ES-I3 (cell line): Measurements from ENCODE around the gene SIK3.

ENCODE experiments used
- H3K36me3 ChIP-seq: 2 replicates; pipeline ENCODE4 v1.6.1; 2013; ENCODE audit warnings: mild to moderate bottlenecking, low read length, control low read depth, moderate library complexity; ENCODE audit not compliant: insufficient read depth
- H3K4me1 ChIP-seq: 2 replicates; pipeline ENCODE4 v1.6.1; 2013; ENCODE audit warnings: mild to moderate bottlenecking, control low read depth, low read length; ENCODE audit not compliant: insufficient read depth
- H3K9ac ChIP-seq: 2 replicates; pipeline ENCODE4 v1.6.1; 2013; ENCODE audit warnings: low read depth, mild to moderate bottlenecking, low read length, moderate library complexity
- H3K9me3 ChIP-seq: 2 replicates; pipeline ENCODE4 v1.6.1; 2013; ENCODE audit warnings: mild to moderate bottlenecking, low read length, moderate library complexity; ENCODE audit not compliant: control insufficient read depth, insufficient read depth

Gene SIK3

GRCh38 chr11:116825854-116826750 is 272.1 kb downstream of the SIK3 start:
- H3K9ac ChIP-seq, result no peak overlapping the region
- no peaks in the 10 kb centered on the region for H3K9me3 ChIP-seq
- peaks cover 6% of the 10 kb centered on the region; the same call in 1 of the 2 replicates for H3K4me1 ChIP-seq
- H3K36me3 ChIP-seq, result no peaks in the 10 kb centered on the region

DNA sequence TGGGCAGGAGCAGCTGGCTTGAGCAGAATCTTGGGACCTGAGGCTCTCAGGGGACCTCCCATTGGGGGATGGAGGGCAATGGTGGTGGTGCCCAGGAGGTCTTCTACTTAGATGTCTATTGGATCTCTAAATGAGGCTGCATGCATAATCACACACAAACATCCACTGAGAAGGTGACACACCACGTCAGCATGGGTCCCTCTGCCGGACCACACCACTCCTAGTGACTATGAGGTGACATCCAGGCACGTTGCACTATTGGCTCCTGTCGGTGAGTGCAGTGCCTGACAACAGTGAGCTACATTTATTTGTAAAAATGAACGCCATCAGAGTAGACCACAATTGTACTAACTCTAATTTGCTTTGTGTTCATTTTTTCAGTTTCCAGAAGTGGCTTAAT is 272.8 kb downstream of the SIK3 start:
- Histone ChIP-seq H3K9ac (no peak overlapping the region), H3K36me3 (no peaks in the 10 kb centered on the region), H3K4me1 (peaks cover 6% of the 10 kb centered on the region; the same call in 1 of the 2 replicates), H3K9me3 (no peaks in the 10 kb centered on the region)

DNA sequence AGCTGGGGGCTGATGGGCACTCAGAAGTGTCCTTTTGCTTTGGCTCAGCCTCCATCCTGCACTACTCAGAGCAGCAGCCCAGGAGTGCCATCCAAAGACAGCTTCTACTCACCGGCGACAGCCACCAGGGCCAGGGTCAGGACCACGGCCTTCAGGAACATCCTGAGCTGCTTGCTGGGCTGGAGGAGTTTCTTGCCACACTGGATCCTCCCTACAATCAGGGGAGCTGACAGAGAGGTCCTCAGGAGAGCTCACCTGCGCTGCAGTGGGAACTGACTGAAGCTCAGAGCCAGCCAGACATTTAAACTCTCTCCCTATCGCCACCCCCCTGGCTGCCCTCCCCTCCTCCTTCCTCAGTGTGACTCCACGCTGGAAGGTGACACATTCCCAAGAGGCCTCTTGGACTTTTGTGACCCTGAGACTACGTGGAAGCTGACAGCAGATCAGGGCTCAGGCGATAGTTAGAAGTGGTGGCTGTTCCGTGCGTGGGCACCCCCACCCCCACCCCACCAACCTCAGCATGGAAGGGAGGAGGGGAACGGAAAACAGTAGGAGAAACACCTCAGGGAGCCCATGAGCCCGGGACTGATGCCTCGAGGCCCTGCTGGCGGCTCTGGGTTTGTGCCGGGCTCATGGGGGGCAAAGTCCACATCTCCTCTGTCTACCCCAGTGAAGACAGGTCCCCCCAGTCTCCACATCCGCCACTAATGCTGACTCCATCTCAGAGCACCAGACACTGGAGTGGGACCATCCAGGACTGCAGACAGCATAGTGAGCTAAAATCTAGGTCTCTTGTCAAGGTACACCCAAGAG is 275.0 kb downstream of the SIK3 start, which contains the start of gene APOA4:
APOA4 (minus strand) TSS at position 274 of the 813 bp plus-strand sequence; CDS start at position 161, 113 bp downstream.
- Histone ChIP-seq H3K9ac (no peak within 1 kb of the TSS), H3K36me3 (no peaks in the 10 kb centered on the region), H3K4me1 (no peaks in the 10 kb centered on the region), H3K9me3 (no peaks in the 10 kb centered on the region)

DNA sequence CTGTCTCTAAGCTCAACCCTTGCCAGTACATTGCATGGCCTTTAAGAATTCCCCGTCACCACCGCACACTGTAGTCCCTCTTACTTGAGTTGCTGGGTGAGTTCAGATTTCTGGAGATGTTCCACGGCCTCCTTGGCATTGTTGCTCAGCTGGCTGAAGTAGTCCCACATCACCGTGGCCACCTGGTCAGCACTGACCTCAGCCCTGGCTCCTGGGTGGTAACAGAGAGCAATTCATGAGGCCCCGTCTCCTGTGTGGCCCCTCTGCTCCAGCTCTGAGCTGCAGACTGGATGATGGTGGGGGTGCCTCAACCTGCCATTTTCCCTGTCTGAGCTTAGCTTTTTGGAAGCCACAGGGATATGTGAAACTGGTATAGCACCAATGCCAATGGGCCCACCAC is 275.7 kb downstream of the SIK3 start:
- H3K9me3 ChIP-seq, result no peaks in the 10 kb centered on the region
- H3K4me1 ChIP-seq, result no peaks in the 10 kb centered on the region
- H3K9ac ChIP-seq, result no peak overlapping the region
- H3K36me3 ChIP-seq, result no peaks in the 10 kb centered on the region

DNA sequence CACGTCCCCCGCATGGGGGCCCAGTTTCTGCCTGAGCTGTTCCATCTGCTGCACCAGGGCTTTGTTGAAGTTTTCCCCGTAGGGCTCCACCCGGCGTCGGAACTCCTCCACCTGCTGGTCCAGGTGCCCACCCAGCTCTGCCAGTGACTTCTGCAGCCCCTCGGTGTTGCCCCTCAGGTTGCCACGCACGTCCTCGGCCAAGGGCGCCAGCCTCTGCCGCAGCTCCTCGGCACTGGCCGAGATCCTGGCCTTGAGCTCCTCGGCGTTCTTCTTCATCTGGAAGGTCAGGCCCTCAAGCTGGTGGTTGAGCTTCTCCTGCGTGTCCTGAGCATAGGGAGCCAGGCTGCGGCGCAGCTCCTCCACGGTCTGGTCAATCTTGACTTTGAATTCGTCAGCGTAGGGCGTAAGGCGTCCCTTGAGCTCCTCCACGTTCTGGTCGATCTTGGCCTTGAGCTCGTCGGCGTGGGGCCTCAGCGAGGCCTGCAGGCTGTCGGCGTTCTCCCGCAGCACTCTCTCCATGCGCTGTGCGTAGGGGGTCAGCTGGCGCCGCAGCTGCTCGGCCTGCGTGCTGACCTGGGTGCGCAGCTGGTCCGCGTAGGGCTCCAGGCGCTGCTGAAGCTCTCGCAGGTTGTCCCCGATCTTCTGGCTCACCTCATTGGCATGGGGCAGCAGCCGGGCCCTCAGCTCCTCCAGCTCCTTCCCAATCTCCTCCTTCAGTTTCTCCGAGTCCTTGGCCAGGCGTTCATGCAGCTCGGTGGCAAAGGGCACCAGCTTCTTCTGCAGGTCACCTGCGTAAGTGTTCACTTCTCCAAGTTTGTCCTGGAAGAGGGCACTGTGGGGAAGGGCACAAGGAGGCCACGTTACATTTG is 276.9 kb downstream of the SIK3 start:
- no peaks in the 10 kb centered on the region for H3K4me1 ChIP-seq
- no peaks in the 10 kb centered on the region for H3K36me3 ChIP-seq
- no peaks in the 10 kb centered on the region for H3K9me3 ChIP-seq
- no peak overlapping the region for H3K9ac ChIP-seq

- Histone ChIP-seq H3K4me1 (no peaks in the 10 kb centered on the region), H3K9ac (no peak overlapping the region), H3K36me3 (no peaks in the 10 kb centered on the region), H3K9me3 (no peaks in the 10 kb centered on the region)
Measured at GRCh38 chr11:116819049-116819448, 279.2 kb downstream of the SIK3 start.

DNA sequence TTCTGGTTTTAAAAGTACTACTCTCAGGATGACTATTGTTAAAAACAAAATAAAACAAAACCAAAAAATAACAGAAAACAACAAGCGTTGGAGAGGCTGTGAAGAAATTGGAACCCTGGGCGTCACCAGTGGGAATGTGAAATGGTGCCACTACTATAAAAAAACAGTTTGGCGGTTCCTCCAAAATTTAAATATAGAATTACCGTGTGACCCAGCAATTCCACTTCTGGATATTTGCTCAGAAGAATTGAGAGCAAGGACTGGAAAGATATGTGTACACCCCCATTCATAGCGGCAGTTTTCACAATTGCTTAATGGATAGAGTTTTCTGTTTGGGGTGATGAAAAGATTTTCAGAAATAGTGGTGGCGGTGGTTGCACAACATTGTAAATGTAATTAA is 283.7 kb downstream of the SIK3 start:
- H3K9me3 ChIP-seq, result no peaks in the 10 kb centered on the region
- no peak overlapping the region for H3K9ac ChIP-seq
- H3K36me3 ChIP-seq, result no peaks in the 10 kb centered on the region
- no peaks in the 10 kb centered on the region for H3K4me1 ChIP-seq

DNA sequence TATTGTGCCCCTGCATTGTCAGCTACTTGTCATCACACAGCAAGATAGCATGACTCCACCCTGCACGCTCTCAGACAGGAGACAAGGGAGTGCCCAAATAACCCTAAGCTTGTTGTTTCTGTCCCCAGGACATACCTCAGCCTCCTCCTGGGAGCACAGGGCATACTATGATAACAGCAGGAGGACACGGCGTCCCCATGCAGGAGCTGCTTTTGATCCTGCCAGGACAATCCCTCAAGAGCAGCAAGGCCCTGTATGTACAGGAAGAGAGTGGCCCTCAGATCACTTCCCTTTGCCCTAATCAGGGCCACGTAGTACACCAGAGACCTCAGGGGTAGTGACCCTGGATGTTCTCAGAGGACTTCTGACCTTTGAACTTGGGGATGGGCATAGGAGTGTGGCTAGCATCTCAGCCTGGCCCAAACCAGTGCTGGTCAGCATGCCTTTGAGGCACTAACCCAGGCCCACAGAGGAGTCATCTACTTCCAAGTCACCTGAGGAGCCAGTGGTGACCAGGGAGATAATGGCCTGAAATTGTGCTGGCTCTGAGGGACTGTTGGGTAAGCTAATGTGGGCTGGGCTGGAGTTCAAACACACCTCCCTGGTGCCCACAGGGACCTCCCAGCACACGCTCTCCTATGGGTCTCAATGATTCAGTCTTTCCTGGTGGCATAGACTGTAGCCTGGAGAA is 284.3 kb downstream of the SIK3 start:
- no peaks in the 10 kb centered on the region for H3K36me3 ChIP-seq
- no peaks in the 10 kb centered on the region for H3K9me3 ChIP-seq
- no peak overlapping the region for H3K9ac ChIP-seq
- no peaks in the 10 kb centered on the region for H3K4me1 ChIP-seq

DNA sequence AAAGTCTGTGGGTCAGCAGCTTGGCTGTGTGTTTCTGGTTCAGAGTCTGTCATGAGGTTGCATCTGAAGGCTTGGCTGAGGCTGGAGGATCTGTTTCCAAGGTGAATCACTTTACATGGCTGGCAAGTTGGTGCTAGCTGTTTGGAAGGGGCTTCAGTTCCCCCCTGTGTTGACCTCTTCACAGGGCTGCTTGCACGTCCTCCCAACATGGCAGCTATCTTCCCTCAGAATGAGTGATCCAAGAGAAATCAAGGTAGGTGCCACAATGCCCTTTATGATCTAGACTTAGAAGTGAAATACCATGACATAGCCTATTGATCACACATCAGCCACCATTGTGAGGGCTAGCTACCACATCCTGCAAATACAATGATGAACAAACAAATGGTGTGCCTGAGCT is 285.1 kb downstream of the SIK3 start:
- H3K9ac ChIP-seq, result no peak overlapping the region
- H3K4me1 ChIP-seq, result no peaks in the 10 kb centered on the region
- H3K36me3 ChIP-seq, result no peaks in the 10 kb centered on the region

GRCh38 chr11:116812109-116812508 is 286.1 kb downstream of the SIK3 start:
- H3K9me3 ChIP-seq, result no peaks in the 10 kb centered on the region
- no peaks in the 10 kb centered on the region for H3K36me3 ChIP-seq
- no peaks in the 10 kb centered on the region for H3K4me1 ChIP-seq
- no peak overlapping the region for H3K9ac ChIP-seq

More for the DNA sequence above, 285.1 kb downstream of the SIK3 start:
- H3K9me3 ChIP-seq, result no peaks in the 10 kb centered on the region

GRCh38 chr11:116811194-116811593 is 287.0 kb downstream of the SIK3 start:
- no peaks in the 10 kb centered on the region for H3K9me3 ChIP-seq

GRCh38 chr11:116808262-116809175 is 289.7 kb downstream of the SIK3 start:
- Histone ChIP-seq H3K36me3 (no peaks in the 10 kb centered on the region), H3K9ac (no peak overlapping the region), H3K4me1 (no peaks in the 10 kb centered on the region), H3K9me3 (no peaks in the 10 kb centered on the region)

More at GRCh38 chr11:116811194-116811593, 287.0 kb downstream of the SIK3 start:
- H3K36me3 ChIP-seq, result no peaks in the 10 kb centered on the region
- H3K4me1 ChIP-seq, result no peaks in the 10 kb centered on the region
- H3K9ac ChIP-seq, result no peak overlapping the region
